ENCODE results near the gene BRAP. TPM values are rescaled to one million over a fixed set of nuclear protein-coding genes. Genes with fewer than 3 reads are reported as not detected.

Gene BRAP
- total and polyA plus RNA-seq, 10 of the 15 experiments (the other 5 are each of a cell fraction or from before 2014, with no cell fraction given): 2.3 to 28.2 (median 17.8) TPM

- TF ChIP-seq, protein P1, sequence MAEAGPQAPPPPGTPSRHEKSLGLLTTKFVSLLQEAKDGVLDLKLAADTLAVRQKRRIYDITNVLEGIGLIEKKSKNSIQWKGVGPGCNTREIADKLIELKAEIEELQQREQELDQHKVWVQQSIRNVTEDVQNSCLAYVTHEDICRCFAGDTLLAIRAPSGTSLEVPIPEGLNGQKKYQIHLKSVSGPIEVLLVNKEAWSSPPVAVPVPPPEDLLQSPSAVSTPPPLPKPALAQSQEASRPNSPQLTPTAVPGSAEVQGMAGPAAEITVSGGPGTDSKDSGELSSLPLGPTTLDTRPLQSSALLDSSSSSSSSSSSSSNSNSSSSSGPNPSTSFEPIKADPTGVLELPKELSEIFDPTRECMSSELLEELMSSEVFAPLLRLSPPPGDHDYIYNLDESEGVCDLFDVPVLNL (IDR thresholded peaks at IDR 0.05; ENCODE audit: low read depth, low read length): no peak
- TF ChIP-seq PAX8 (IDR thresholded peaks at IDR 0.05) (no peak), STAT3 (IDR thresholded peaks at IDR 0.05; ENCODE audit: low read depth, low read length) (no peak)
- TF ChIP-seq, protein P2, sequence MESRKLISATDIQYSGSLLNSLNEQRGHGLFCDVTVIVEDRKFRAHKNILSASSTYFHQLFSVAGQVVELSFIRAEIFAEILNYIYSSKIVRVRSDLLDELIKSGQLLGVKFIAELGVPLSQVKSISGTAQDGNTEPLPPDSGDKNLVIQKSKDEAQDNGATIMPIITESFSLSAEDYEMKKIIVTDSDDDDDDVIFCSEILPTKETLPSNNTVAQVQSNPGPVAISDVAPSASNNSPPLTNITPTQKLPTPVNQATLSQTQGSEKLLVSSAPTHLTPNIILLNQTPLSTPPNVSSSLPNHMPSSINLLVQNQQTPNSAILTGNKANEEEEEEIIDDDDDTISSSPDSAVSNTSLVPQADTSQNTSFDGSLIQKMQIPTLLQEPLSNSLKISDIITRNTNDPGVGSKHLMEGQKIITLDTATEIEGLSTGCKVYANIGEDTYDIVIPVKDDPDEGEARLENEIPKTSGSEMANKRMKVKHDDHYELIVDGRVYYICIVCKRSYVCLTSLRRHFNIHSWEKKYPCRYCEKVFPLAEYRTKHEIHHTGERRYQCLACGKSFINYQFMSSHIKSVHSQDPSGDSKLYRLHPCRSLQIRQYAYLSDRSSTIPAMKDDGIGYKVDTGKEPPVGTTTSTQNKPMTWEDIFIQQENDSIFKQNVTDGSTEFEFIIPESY (IDR thresholded peaks at IDR 0.05): no peak
Observed at GRCh38 chr12:111705672-111706071, 19.9 kb upstream of the BRAP start (continued).

GRCh38 chr12:111699962-111700361 is 14.2 kb upstream of the BRAP start:
- WGBS (ENCODE audit: insufficient coverage, insufficient replicate concordance, low lambda C conversion rate, missing lambda C conversion rate): 98% methylated on average over 2 of the region's 2 CpGs
- CTCF ChIA-PET: interaction anchor here (1.4 to 2.0 kb wide), 2 partner anchors 40 to 113 kb away, joined by 4 to 5 read pairs; no protein-coding TSS in a partner anchor
- Histone ChIP-seq H3K27me3 (replicated peaks in 1 of 2; ENCODE audit: control insufficient read depth in 2 of 2, insufficient read depth in 2 of 2, low read length in 1 of 2) (no peaks in the 10 kb centered on the region), H3K79me2 (ENCODE audit: control insufficient read depth, insufficient read depth, low read length) (no peaks in the 10 kb centered on the region), H3K4me2 (ENCODE audit: control insufficient read depth, insufficient read depth) (no peak overlapping the region), H3K4me1 (ENCODE audit: control insufficient read depth, insufficient read depth, low read length) (no peaks in the 10 kb centered on the region), H3K9ac (ENCODE audit: control insufficient read depth, insufficient read depth, low read length) (no peak overlapping the region), H3K4me3 (no peak overlapping the region), H3K9me3 (replicated peaks; ENCODE audit: control insufficient read depth, insufficient read depth, low read length) (no peaks in the 10 kb centered on the region), H3K36me3 (ENCODE audit: control insufficient read depth in 2 of 2, insufficient read depth in 2 of 2, low read length in 1 of 2) (peaks cover 0 to 6% of the 10 kb centered on the region in 2 experiments; a peak in 2 of 4 replicates), H4K20me1 (ENCODE audit: control insufficient read depth, insufficient read depth) (no peaks in the 10 kb centered on the region), H3K27ac (ENCODE audit: control insufficient read depth, insufficient read depth) (no peak overlapping the region), H2AFZ (ENCODE audit: control insufficient read depth, low read depth, low read length) (no peak overlapping the region)
- FAIRE-seq (no peak), DNase-seq (ENCODE audit: low read depth, low spot score) (no peak), ATAC-seq (no peak)
- RAD21 ChIA-PET (ENCODE audit: unreplicated experiment): no interaction called here
- SMC1A ChIA-PET (ENCODE audit: uncharacterized antibody, unreplicated experiment): no interaction called here
- POLR2A ChIA-PET: no interaction called here
- in situ Hi-C loops (cut with MboI) (no loop called here), intact Hi-C loops (cut with micrococcal nuclease; ENCODE audit: unreplicated experiment) (no loop called here)
- BruUV-seq (replicated peaks): no TSS peak
- no peak for TF ChIP-seq CBFB (IDR thresholded peaks at IDR 0.05; ENCODE audit: low read depth)
- no peak for TF ChIP-seq JUNB (IDR thresholded peaks at IDR 0.05)
- no peak for TF ChIP-seq POU2F2 (IDR thresholded peaks at IDR 0.05; ENCODE audit: borderline replicate concordance, low read depth, low read length)
- no peak for TF ChIP-seq HDAC6 (IDR thresholded peaks at IDR 0.05; ENCODE audit: unreplicated experiment)
- TF ChIP-seq RELA (IDR thresholded peaks at IDR 0.05; ENCODE audit: borderline replicate concordance, partially characterized antibody): no peak
- no peak for TF ChIP-seq EED (IDR thresholded peaks at IDR 0.05; ENCODE audit: low read depth)
- no peak for TF ChIP-seq CEBPB (IDR thresholded peaks at IDR 0.05; ENCODE audit: borderline replicate concordance in 1 of 2, low read depth in 2 of 2, low read length in 2 of 2)
- no peak for TF ChIP-seq BMI1 (IDR thresholded peaks at IDR 0.05; ENCODE audit: borderline replicate concordance)
- TF ChIP-seq FOS (IDR thresholded peaks at IDR 0.05; ENCODE audit: borderline replicate concordance, extremely low read depth, insufficient read length): no peak
- no peak for TF ChIP-seq IRF4 (IDR thresholded peaks at IDR 0.05; ENCODE audit: low read depth, low read length)
- TF ChIP-seq, protein P2 (IDR thresholded peaks at IDR 0.05): no peak
- TF ChIP-seq, protein P3, sequence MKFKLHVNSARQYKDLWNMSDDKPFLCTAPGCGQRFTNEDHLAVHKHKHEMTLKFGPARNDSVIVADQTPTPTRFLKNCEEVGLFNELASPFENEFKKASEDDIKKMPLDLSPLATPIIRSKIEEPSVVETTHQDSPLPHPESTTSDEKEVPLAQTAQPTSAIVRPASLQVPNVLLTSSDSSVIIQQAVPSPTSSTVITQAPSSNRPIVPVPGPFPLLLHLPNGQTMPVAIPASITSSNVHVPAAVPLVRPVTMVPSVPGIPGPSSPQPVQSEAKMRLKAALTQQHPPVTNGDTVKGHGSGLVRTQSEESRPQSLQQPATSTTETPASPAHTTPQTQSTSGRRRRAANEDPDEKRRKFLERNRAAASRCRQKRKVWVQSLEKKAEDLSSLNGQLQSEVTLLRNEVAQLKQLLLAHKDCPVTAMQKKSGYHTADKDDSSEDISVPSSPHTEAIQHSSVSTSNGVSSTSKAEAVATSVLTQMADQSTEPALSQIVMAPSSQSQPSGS (IDR thresholded peaks at IDR 0.05; ENCODE audit: low read length): no peak
- no peak for TF ChIP-seq SMAD1 (IDR thresholded peaks at IDR 0.05; ENCODE audit: low read depth, partially characterized antibody)
- no peak for TF ChIP-seq MEF2B (IDR thresholded peaks at IDR 0.05; ENCODE audit: partially characterized antibody, poor library complexity, severe bottlenecking)
- TF ChIP-seq EZH2 (IDR thresholded peaks at IDR 0.05; ENCODE audit: borderline replicate concordance, control insufficient read depth, low read depth, low read length): no peak

Measured in GM12878 (cell line).